Measurements from ENCODE around the gene C1orf174. TPM values are rescaled to one million over a fixed set of nuclear protein-coding genes. Genes with fewer than 3 reads are reported as not detected.

Gene C1orf174
- total and polyA plus RNA-seq, 2 of the 4 experiments (the other 2 are of a cell fraction), result 26.7 to 45.7 TPM

DNA sequence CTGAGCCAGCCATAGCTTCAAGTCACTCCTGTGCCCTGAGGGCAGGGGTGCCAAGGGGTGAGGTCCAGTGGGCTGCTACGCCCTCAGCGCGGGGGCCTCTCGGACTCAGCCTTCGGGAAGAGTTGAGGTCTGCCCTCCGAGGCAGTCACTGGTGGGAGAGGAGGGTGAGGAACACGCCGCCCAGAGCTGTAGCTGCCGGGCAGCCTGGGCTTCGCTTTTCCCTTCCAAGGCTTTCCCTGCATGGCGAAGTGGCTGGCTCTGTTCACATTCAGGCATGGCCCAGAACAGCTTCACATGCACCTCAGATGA lies 43.0 kb upstream of the C1orf174 start:
- H4K8ac ChIP-seq (ENCODE audit: low read depth in 2 of 2, low read length in 2 of 2), result no peak overlapping the region
- DNase-seq, result no peak
- no peaks in the 10 kb centered on the region for H3K79me1 ChIP-seq (ENCODE audit: low read depth in 1 of 2, low read length in 2 of 2)
- no peak overlapping the region for H3K4me3 ChIP-seq (ENCODE audit: insufficient read depth, low read depth, low read length)
- peaks cover 46% of the 10 kb centered on the region for H3K9me3 ChIP-seq (ENCODE audit: control insufficient read depth, insufficient read depth, low read length)
- no peaks in the 10 kb centered on the region for H3K9me1 ChIP-seq (ENCODE audit: insufficient read depth, low read length)
- BruUV-seq (replicated peaks), result no TSS peak
- H2AFZ ChIP-seq (replicated peaks; ENCODE audit: low read length, poor library complexity), result no peak overlapping the region
- H3K9ac ChIP-seq (ENCODE audit: low read depth, low read length), result no peak overlapping the region
- H3K4ac ChIP-seq (ENCODE audit: low read depth, low read length), result no peak overlapping the region
- in situ Hi-C loops (cut with MboI; ENCODE audit: low sequenced_read_pairs), result no loop called here
- no peak overlapping the region for H2BK5ac ChIP-seq (ENCODE audit: low read depth, low read length, poor library complexity, severe bottlenecking)
- intact Hi-C loops (cut with micrococcal nuclease), result no loop called here
- no peak overlapping the region for H4K91ac ChIP-seq (ENCODE audit: insufficient read depth, low read depth, low read length)
- no peak overlapping the region for H3K18ac ChIP-seq (ENCODE audit: low read depth, low read length)
- CTCF ChIA-PET, result no interaction called here
- no peak overlapping the region for H2BK15ac ChIP-seq (ENCODE audit: low read depth, low read length)
- no peak overlapping the region for H3K14ac ChIP-seq (replicated peaks; ENCODE audit: low read depth, low read length)
- H3K27ac ChIP-seq (ENCODE audit: insufficient read depth, low read length), result no peak overlapping the region
- H2AK5ac ChIP-seq (ENCODE audit: low read depth, low read length), result no peak overlapping the region
- no peak overlapping the region for H4K5ac ChIP-seq (ENCODE audit: low read depth, low read length)
- H2BK120ac ChIP-seq (ENCODE audit: low read depth, low read length), result no peak overlapping the region
- no peak overlapping the region for H3K23ac ChIP-seq (ENCODE audit: low read depth, low read length)
- no peak overlapping the region for H2AK9ac ChIP-seq (replicated peaks; ENCODE audit: low read depth, low read length, poor library complexity)
- no peak overlapping the region for H2BK20ac ChIP-seq (ENCODE audit: low read depth, low read length)
- no CpG with 5 or more reads among the region's 11 CpGs for WGBS, 2 experiments (ENCODE audit: extremely low coverage in 2 of 2, insufficient read length in 1 of 2)
- ATAC-seq (ENCODE audit: low read depth), result no peak
- dilution Hi-C loops (cut with HindIII; ENCODE audit: low sequenced_read_pairs, unreplicated experiment), result no loop called here
- no peak overlapping the region for H3K4me2 ChIP-seq (ENCODE audit: low read depth, low read length)
- H3K4me1 ChIP-seq (ENCODE audit: control insufficient read depth, insufficient read depth, low read length), result no peaks in the 10 kb centered on the region
- no peaks in the 10 kb centered on the region for H3K27me3 ChIP-seq (ENCODE audit: control insufficient read depth, insufficient read depth, low read length)
- no peaks in the 10 kb centered on the region for H4K20me1 ChIP-seq (ENCODE audit: insufficient read depth, low read length)
- no peak overlapping the region for H3K56ac ChIP-seq (ENCODE audit: extremely low read depth, insufficient read depth, low read length)
- TF ChIP-seq, protein P1, sequence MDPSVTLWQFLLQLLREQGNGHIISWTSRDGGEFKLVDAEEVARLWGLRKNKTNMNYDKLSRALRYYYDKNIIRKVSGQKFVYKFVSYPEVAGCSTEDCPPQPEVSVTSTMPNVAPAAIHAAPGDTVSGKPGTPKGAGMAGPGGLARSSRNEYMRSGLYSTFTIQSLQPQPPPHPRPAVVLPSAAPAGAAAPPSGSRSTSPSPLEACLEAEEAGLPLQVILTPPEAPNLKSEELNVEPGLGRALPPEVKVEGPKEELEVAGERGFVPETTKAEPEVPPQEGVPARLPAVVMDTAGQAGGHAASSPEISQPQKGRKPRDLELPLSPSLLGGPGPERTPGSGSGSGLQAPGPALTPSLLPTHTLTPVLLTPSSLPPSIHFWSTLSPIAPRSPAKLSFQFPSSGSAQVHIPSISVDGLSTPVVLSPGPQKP (IDR thresholded peaks at IDR 0.05; ENCODE audit: borderline replicate concordance, low read depth, low read length), result no peak
- TF ChIP-seq, protein P2, sequence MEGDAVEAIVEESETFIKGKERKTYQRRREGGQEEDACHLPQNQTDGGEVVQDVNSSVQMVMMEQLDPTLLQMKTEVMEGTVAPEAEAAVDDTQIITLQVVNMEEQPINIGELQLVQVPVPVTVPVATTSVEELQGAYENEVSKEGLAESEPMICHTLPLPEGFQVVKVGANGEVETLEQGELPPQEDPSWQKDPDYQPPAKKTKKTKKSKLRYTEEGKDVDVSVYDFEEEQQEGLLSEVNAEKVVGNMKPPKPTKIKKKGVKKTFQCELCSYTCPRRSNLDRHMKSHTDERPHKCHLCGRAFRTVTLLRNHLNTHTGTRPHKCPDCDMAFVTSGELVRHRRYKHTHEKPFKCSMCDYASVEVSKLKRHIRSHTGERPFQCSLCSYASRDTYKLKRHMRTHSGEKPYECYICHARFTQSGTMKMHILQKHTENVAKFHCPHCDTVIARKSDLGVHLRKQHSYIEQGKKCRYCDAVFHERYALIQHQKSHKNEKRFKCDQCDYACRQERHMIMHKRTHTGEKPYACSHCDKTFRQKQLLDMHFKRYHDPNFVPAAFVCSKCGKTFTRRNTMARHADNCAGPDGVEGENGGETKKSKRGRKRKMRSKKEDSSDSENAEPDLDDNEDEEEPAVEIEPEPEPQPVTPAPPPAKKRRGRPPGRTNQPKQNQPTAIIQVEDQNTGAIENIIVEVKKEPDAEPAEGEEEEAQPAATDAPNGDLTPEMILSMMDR (conservative IDR thresholded peaks at IDR 0.05; ENCODE audit: low read depth, low read length), result no peak
- TF ChIP-seq POLR2A (IDR thresholded peaks at IDR 0.05; ENCODE audit: low read depth, low read length), result no peak
- no peak for TF ChIP-seq MXI1 (IDR thresholded peaks at IDR 0.05; ENCODE audit: borderline replicate concordance, low read depth, low read length)
- no peak for TF ChIP-seq CEBPB (IDR thresholded peaks at IDR 0.05; ENCODE audit: low read depth, low read length)
- no peak for TF ChIP-seq MAFK (IDR thresholded peaks at IDR 0.05; ENCODE audit: low read depth, low read length)
- no peak for TF ChIP-seq SMC3 (IDR thresholded peaks at IDR 0.05; ENCODE audit: low read depth, low read length)
- TF ChIP-seq RFX5 (IDR thresholded peaks at IDR 0.05; ENCODE audit: low read depth, low read length), result no peak
- no peak for TF ChIP-seq MAZ (IDR thresholded peaks at IDR 0.05; ENCODE audit: borderline replicate concordance, low read depth, low read length)
- no peak for TF ChIP-seq FOS (IDR thresholded peaks at IDR 0.05; ENCODE audit: low read depth, low read length)
- no peak for TF ChIP-seq NFE2L2 (IDR thresholded peaks at IDR 0.05; ENCODE audit: low read depth, low read length)
- no peak for TF ChIP-seq CHD1 (IDR thresholded peaks at IDR 0.05; ENCODE audit: low read depth, low read length)
- no peak for TF ChIP-seq RAD21 (IDR thresholded peaks at IDR 0.05; ENCODE audit: low read length)
- no peak for TF ChIP-seq BHLHE40 (IDR thresholded peaks at IDR 0.05; ENCODE audit: low read depth, low read length)
- no peaks in the 10 kb centered on the region for H3K36me3 ChIP-seq (ENCODE audit: control insufficient read depth, insufficient read depth, low read length)
- POLR2A ChIA-PET (ENCODE audit: unreplicated experiment), result no interaction called here

Measured in IMR-90 (cell line).